ENCODE results near the gene HAPSTR1.

GRCh38 chr16:9123401-9123800, 32.0 kb downstream of the HAPSTR1 start:
- no peak for TF ChIP-seq CTCF (conservative IDR thresholded peaks at IDR 0.05; ENCODE audit: low read depth, low read length)
- TF ChIP-seq EZH2phosphoT487 (IDR thresholded peaks at IDR 0.05; ENCODE audit: borderline replicate concordance, low read length): no peak
- TF ChIP-seq EZH2 (IDR thresholded peaks at IDR 0.05; ENCODE audit: low read length, unreplicated experiment): no peak

All from PC-3 (cell line).